GM06990 (cell line): ENCODE results near the gene GALNT8.

Source experiments
- DNase-seq: peaks from one replicate; pipeline ENCODE4 v3.0.0-alpha.2; 2011; ENCODE audit not compliant: insufficient read length; ENCODE audit errors: extremely low read depth
- H3K27me3 ChIP-seq: replicated peaks from 2 replicates; pipeline ENCODE4 v1.6.0; 2011; ENCODE audit warnings: low read length; ENCODE audit not compliant: control insufficient read depth, insufficient read depth
- H3K36me3 ChIP-seq: 2 replicates; pipeline ENCODE4 v1.5.1; 2011; ENCODE audit warnings: low read length; ENCODE audit not compliant: control insufficient read depth, insufficient read depth
- H3K4me3 ChIP-seq: replicated peaks from 2 replicates; pipeline ENCODE4 v1.5.1; 2011; ENCODE audit warnings: low read depth, mild to moderate bottlenecking, control low read depth, low read length
- TF ChIP-seq, protein P1 (sequence below): IDR thresholded peaks from 2 replicates; pipeline ENCODE4 v1.5.1; 2011; ENCODE audit warnings: low read length, control low read depth, mild to moderate bottlenecking, inconsistent platforms; ENCODE audit not compliant: insufficient read depth, poor library complexity, severe bottlenecking

GALNT8 gene

DNA sequence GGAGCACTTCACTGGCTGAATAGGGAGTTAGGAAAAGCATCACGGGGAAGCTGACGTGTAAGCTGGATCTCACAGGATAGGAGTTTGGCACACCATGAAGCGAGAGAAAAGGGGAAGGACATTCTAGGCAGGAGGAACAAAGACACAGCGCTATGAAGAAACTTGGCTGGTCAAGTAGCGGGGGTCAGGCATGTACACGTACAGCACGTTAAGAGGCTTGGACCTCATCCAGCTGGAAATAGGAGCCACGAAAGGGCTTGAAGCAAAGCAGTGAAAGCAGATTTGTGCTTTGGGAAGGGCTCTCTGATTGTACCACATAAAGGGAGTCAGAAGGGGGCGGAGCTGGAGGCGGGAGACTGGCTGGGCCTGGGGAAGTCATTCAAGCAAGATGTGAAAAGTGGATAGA, 19.6 kb upstream of the GALNT8 start:
- DNase-seq, result no peak
- TF ChIP-seq, protein P1, sequence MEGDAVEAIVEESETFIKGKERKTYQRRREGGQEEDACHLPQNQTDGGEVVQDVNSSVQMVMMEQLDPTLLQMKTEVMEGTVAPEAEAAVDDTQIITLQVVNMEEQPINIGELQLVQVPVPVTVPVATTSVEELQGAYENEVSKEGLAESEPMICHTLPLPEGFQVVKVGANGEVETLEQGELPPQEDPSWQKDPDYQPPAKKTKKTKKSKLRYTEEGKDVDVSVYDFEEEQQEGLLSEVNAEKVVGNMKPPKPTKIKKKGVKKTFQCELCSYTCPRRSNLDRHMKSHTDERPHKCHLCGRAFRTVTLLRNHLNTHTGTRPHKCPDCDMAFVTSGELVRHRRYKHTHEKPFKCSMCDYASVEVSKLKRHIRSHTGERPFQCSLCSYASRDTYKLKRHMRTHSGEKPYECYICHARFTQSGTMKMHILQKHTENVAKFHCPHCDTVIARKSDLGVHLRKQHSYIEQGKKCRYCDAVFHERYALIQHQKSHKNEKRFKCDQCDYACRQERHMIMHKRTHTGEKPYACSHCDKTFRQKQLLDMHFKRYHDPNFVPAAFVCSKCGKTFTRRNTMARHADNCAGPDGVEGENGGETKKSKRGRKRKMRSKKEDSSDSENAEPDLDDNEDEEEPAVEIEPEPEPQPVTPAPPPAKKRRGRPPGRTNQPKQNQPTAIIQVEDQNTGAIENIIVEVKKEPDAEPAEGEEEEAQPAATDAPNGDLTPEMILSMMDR, result no peak
- no peak overlapping the region for H3K4me3 ChIP-seq
- no peaks in the 10 kb centered on the region for H3K36me3 ChIP-seq
- H3K27me3 ChIP-seq, result no peaks in the 10 kb centered on the region

DNA sequence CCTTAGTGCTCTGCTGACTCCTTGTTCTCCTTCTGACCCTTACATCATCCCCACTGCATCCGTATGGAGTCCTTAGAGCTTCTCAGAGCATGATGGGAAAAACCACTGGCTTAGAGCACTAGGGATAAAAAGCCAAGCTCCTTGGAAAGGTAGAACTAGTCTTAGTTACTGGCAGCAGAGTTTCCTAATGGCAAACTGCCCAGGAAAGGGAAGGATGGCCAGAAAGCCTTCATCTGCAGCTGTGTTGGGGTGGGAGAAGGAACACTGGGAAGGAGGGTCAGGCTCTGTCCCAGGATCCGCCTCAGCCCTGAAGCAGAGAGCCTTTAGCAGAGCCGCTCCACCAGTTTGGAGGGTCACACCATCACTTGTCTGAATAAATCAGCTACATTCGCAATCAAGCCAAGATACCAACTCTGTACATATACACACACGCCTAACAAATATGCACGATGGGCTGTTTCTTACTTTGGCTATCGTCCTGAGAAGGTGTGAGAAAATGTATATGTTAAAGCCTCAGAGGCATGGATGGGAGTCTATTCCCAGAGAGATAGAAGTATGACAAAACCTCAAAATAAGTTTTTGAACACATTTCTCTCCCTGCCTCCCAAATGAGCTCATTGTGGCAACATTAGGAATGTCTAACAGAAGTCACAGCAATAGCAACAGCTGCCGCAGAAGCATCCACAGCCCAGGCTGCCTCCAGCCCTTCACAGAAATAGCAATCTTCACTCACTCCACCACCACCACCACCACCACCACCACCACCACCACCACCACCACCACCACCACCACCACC, 18.6 kb upstream of the GALNT8 start:
- no peak for DNase-seq
- no peak overlapping the region for H3K4me3 ChIP-seq
- TF ChIP-seq, protein P1, result no peak
- no peaks in the 10 kb centered on the region for H3K36me3 ChIP-seq
- no peaks in the 10 kb centered on the region for H3K27me3 ChIP-seq

DNA sequence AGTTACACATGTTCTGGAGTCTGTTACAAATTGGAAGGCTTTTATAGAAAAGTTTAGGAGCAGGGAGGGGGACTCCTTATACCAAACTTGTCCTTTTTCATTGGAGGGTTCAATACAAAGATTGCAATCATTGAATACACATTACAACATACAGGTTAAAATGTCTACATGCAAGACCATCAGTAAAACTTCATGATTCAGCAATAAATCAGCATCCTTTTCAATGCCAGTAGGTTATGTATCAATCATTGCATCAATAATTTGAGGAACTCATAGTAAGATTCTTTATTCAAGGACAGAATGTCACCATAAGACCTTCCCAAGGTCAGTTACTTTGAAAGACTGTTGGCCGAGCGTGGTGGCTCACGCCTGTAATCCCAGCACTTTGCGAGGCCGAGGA, 16.5 kb upstream of the GALNT8 start:
- TF ChIP-seq, protein P1, result no peak
- no peak for DNase-seq
- Histone ChIP-seq H3K36me3 (no peaks in the 10 kb centered on the region), H3K27me3 (no peaks in the 10 kb centered on the region), H3K4me3 (no peak overlapping the region)

DNA sequence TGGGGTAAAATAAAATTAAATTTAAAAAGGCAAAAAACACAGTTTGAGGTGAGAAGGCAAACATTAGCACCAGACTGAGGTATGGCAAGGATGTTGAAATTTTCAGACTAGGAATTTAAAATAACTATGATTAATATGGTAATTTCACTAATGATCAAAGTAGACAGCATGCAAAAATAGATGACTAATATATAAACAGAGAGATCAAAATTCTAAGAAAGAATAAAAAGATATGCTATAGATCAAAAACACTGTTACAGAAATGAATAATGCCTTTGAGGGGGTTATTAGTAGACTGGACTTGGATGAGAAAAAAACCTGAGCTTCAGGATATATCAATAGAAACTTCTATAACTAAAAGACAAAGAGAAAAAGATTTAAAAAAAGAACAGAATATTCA, 14.4 kb upstream of the GALNT8 start:
- DNase-seq, result no peak
- TF ChIP-seq, protein P1, result no peak
- Histone ChIP-seq H3K36me3 (no peaks in the 10 kb centered on the region), H3K4me3 (no peak overlapping the region), H3K27me3 (no peaks in the 10 kb centered on the region)

DNA sequence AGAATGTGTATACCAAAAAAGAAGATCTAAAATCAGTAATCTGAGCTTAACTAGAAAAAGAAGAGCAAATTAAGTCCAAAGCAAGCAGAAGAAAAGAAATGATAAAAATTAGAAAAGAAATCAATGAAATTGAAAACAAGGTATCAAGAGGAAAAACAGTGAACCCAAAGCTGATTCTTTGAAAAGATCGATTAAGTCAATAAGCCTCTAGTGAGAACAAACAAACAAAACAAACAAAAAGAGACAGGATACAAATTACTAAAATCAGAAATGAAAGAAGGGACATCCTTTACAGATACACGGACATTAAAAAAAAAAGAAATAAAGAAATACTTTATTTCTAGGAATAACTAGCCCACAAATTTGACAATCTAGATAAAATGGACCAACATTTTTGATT, 12.9 kb upstream of the GALNT8 start:
- TF ChIP-seq, protein P1, result no peak
- DNase-seq, result no peak
- Histone ChIP-seq H3K4me3 (no peak overlapping the region), H3K36me3 (no peaks in the 10 kb centered on the region), H3K27me3 (no peaks in the 10 kb centered on the region)
